GM21360 (cell line): ENCODE results near the gene LRP8.

ENCODE experiments used
- ATAC-seq: cut with Tn5 transposase; IDR thresholded peaks from one replicate; pipeline ENCODE4 v1.9.1; 2021; ENCODE audit warnings: mild to moderate bottlenecking, moderate library complexity; ENCODE audit not compliant: unreplicated experiment

LRP8 gene

GRCh38 chr1:53267761-53268160 is 60.1 kb downstream of the LRP8 start:
- no peak for ATAC-seq

- ATAC-seq: no peak
These were observed 61.8 kb downstream of the LRP8 start for GRCh38 chr1:53266038-53266437.

- no peak for ATAC-seq
These were observed 62.3 kb downstream of the LRP8 start for GRCh38 chr1:53265581-53265980.

GRCh38 chr1:53264048-53264447 is 63.8 kb downstream of the LRP8 start:
- no peak for ATAC-seq

- no peak for ATAC-seq
These were observed 65.9 kb downstream of the LRP8 start for GRCh38 chr1:53262000-53262399.

GRCh38 chr1:53260631-53261247 is 67.1 kb downstream of the LRP8 start:
- ATAC-seq: no peak

GRCh38 chr1:53259932-53260331 is 67.9 kb downstream of the LRP8 start:
- ATAC-seq: peak; percentile 77

GRCh38 chr1:53258216-53258615 is 69.7 kb downstream of the LRP8 start:
- ATAC-seq: no peak

GRCh38 chr1:53257454-53258081 is 70.3 kb downstream of the LRP8 start:
- no peak for ATAC-seq

- ATAC-seq: no peak
These were observed 71.1 kb downstream of the LRP8 start for GRCh38 chr1:53256511-53257453.

- ATAC-seq: no peak
These were observed 72.8 kb downstream of the LRP8 start for GRCh38 chr1:53255031-53255430.

GRCh38 chr1:53254011-53254640 is 73.7 kb downstream of the LRP8 start:
- ATAC-seq: no peak

GRCh38 chr1:53250325-53250724 is 77.5 kb downstream of the LRP8 start:
- no peak for ATAC-seq

GRCh38 chr1:53249706-53250105 is 78.2 kb downstream of the LRP8 start:
- no peak for ATAC-seq

GRCh38 chr1:53246261-53247134 is 81.4 kb downstream of the LRP8 start:
- ATAC-seq: no peak

GRCh38 chr1:53244141-53244540 is 83.7 kb downstream of the LRP8 start:
- ATAC-seq: no peak

- ATAC-seq: no peak
These were observed 85.5 kb downstream of the LRP8 start for GRCh38 chr1:53242381-53242780.

- ATAC-seq: no peak
These were observed 86.0 kb downstream of the LRP8 start for GRCh38 chr1:53241828-53242227.

- ATAC-seq: peak; percentile 93
These were observed 89.4 kb downstream of the LRP8 start, which contains the start of gene MAGOH for GRCh38 chr1:53238197-53239155. Gene MAGOH (minus strand): TSS chr1:53238518. CDS start chr1:53238448, 70 bp downstream.
